HG03196 (cell line): Measurements from ENCODE around the gene CNKSR1.

Source experiments
- ATAC-seq: cut with Tn5 transposase; IDR thresholded peaks from one replicate; pipeline ENCODE4 v1.9.1; 2021; ENCODE audit not compliant: unreplicated experiment

CNKSR1 gene

DNA sequence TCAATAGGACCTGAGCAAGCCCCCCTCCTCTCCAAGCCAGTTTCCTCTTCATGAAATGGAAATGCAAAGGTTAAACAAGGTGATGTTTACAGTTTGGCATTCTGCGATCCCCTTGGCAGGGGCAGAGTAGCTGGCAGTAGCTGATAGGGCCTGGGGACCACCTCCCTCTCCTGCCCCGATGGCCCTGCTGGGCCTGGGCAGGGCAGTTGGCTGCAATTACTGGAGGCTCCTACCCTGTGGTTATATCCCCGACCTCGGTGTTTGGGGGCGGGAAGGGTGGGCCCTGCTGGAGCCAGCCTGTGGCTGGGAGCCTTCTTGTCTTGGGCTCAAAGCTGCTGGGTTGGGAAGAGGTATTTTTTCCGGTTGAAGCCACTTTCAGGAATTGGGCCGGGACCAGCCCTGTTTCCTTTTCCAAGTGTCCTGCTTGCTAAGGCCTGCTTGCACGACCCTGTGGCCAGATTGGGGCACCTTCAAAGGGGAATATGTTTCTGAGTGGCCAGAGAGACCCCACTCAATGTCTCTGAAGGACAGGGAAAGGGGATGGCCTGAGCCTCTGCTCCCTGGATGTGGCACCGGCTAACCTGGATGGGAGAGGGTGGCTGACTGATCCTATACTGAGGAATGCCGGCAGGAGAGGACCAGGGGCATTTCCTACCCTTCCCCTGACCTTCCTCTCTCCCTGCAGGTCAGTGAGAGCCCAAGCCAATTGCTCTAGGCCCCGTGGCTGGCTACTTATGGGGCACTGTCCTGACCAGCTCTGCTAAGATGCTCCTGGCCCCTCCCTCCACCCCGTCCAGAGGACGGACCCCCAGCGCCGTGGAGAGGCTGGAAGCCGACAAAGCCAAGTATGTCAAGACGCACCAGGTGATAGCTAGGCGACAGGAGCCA lies 16.5 kb upstream of the CNKSR1 start:
- no peak for ATAC-seq

DNA sequence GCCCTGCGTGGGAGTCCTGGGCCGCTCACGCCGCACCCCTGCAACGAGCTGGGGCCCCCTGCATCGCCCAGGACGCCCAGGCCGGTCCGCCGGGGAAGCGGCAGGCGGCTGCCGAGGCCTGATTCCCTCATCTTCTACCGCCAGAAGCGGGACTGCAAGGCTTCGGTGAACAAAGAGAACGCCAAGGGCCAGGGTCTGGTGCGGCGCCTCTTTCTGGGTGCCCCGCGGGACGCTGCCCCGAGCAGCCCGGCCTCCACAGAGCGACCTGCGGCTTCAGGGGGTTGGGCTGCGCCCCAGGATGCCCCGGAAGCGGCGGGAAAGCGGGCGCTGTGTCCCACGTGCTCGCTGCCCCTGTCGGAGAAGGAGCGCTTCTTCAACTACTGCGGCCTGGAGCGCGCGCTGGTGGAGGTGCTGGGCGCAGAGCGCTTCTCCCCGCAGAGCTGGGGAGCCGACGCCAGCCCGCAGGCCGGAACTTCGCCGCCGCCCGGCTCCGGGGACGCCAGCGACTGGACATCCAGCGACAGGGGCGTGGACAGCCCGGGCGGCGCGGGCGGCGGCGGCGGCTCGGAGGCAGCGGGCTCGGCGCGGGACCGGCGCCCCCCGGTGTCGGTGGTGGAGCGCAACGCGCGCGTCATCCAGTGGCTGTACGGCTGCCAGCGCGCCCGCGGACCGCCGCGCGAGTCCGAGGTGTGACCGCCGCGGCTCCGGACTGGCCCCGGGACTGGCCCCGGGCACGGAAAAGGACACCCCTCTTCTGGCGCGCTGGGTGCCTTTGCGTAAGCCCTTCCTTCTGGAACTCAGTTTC lies 15.7 kb upstream of the CNKSR1 start:
- no peak for ATAC-seq

DNA sequence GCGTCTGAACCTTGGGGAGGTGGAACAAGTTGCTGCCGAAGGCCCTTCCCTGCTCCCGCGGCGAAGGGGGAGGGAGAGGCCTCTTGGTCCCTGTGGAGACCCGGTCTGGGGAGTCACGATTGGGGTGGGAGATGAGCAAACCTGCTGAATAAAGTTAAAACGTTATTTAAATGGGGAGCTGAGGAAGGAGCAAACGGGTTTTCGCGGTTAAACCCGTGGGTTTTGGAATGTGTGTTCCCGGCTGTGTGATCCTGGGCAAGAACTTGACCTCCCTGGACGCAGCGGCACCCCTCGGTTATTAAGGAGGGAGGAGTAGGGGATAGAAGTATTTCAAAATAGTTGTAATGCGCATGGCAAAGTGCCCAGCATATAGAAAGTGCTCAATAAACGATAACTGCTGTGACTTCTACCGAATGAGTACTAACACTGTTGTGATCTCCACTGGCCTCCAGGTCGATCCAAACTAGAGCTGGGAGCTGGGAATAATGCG lies 15.0 kb upstream of the CNKSR1 start:
- no peak for ATAC-seq

DNA sequence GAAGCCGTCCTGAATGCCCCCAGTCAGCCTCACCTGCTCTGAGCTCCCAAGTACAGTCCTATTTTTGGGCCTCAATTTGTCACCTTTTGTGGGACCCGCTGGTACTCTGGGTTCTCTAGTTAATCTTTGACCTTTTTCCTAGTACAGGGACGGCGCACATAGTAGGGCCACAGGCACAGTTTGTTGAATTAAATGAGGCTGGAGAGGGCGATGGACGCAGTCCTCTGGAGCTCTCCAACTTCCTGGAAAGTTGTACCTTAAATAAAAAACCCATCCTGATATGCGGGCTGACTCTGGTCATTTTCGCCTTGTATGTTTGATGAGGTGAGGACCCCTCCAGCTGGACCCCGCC lies 13.6 kb upstream of the CNKSR1 start:
- no peak for ATAC-seq

DNA sequence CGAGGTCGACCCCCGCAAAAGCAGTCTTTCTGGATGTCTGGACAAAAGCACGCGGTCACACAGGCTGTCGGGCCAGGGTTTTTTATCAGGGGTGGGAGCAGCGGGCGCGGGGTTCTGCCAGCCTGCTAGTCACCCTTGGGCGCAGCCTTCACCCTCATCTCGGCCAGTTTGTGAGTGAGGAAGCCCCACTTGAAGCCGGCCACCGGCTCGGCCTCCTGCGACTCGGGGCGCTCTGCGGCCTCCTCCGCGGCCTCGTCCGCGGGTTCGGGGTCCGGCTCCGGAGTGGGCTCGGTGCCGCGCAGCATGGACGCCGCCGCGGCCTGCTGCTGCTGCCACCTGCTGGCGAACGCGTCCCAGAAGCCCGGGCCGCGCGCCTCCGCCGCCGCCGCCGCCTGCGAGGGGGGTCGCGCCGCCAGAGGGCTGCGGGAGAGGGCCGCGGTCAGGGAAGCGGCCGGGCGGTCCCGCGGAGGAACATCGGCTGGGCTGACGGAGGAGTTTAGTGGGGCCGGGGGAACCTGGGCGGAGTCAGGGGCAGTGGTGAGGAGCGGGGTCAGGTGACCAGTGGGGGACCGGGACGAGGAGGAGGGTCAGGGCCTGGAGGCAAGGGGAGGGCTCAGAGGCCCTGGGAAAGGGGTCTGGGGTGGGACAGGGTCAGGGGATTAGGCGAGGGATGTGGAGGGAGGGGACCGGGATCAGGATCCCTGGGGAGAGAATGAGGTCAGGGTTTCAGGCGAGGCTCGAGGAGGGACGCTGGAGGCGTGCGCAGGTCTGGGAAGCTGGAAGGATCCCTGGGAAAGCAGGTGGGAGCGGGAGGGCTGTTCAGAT lies 13.0 kb upstream of the CNKSR1 start:
- ATAC-seq = no peak

DNA sequence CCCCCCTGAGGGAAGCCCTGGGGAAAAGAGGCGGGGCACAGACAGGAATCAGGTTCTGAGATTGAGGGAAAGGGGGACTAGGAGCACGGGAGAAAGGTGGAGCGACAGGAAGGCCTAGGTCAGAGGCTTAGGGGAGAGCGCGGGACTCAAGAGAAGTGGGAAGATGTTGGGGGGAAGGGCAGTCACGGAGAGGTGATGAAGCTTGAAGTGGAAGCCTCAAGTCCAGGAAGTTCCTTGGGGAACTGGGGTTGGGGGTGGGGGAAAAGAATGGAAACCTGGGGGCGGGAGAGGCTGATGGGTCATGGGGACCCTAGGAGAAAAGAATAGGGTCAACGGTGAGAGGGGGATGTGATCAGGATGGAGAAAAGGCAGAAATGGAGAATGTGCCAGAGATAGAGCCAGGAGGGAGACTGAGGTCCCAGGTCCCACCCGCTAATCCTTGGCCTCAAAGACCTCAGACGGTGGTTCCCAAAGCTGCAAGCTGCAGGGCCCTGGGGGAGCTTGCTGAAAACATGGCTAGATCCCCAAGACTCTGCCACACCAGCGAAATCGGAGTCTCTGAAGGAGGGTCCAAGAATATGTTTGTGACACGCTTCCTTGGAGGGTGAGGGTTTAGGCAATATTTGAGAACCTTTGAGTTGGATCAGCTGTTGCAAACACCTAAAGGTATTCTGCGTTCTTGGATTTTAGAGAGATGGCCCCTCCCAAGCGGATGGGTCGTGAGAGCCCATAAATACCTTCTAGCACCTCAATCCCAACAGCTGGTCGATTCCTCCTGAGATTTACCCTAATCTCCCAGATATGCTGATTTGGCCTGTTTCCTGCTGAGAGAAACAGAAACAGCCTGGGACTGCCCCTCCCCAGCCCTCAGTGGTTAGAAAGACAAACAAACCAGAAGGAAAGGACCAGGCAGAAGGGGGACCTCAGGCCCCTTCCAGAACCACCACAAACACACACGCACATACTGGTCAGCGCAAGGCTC lies 12.1 kb upstream of the CNKSR1 start:
- no peak for ATAC-seq

DNA sequence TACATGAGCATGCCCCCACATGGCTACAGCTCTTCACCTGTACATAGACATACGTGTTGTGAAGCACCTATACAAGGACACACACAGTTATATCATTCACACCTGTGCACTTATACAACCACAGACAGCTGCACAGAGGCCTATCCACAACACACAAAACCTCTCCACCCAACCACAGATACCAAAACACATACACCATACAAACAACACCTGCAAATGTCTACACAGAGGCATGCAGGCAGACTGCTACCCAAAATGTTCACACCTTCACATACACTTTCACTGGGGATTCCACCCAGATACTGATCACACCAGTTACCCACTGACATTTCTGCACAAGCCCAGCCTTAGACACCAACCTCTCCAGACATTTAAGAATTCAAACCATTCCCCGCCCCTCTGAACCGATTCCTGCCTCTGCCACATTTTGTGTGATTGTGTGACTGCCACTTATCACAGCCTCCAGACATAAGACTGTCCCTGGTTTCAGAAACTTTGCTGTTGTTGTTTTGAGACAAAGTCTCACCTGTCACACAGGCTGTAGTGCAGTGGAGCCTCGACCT lies 10.5 kb upstream of the CNKSR1 start:
- ATAC-seq = no peak

DNA sequence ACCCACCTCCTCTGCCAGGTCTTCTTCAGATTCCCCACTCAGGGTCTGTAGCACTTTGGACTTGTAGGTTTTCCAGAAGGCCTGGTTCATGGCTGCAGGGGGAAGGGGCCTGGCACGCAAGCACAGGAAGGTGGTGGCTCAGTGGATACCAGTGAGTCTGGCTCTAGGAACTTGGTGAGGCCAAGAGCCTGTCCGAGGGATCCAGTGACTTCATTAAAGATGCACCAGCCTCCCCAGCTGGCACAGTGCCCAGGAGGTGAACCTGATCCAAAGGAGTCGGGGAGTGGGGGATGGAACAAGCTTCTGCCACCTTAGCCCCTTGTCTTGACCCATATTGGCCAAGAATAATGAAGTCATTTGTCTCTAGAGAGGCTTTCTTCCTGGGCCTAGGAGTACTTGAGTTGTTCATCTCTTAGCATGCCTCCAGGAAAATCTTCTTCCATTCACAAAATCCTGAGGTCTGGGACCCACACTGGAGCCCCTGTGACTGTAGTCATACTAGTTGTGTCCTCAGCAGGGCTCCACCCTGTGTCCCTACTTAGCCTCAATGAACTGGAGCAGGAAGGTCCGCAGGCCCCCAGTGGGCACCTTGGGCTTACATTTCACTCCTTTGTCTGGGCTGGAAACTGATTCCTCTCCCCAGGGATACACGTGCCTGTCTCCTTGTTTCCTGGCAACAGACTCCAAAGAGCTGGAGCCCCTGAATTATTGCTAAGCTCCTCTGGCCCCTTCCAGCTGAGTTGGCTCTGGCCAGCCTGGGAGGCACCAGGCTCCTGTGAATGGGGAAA lies 8.7 kb upstream of the CNKSR1 start, which contains the start of gene C1orf232:
Gene C1orf232 (minus strand): TSS at position 554 of the 788 bp plus-strand sequence. CDS start 464 bp downstream, at position 90.
- no peak for ATAC-seq

DNA sequence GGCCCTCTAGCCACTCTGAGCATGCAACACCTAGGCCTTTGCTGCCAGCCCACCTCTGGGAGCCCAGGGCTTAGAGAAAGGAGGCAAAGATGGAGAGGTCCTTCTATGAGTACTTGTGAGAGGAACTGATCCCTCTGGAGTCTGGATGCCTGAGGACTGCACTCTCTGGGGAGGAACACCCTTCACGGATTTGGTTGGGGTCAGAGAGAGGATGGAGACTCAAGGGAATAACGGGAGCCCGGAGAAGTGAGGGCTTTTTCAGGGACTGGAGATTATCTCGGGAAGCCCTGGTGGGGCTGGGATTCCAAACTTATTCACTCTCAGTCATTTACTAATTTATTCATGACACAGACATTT lies 8.1 kb upstream of the CNKSR1 start:
- no peak for ATAC-seq

DNA sequence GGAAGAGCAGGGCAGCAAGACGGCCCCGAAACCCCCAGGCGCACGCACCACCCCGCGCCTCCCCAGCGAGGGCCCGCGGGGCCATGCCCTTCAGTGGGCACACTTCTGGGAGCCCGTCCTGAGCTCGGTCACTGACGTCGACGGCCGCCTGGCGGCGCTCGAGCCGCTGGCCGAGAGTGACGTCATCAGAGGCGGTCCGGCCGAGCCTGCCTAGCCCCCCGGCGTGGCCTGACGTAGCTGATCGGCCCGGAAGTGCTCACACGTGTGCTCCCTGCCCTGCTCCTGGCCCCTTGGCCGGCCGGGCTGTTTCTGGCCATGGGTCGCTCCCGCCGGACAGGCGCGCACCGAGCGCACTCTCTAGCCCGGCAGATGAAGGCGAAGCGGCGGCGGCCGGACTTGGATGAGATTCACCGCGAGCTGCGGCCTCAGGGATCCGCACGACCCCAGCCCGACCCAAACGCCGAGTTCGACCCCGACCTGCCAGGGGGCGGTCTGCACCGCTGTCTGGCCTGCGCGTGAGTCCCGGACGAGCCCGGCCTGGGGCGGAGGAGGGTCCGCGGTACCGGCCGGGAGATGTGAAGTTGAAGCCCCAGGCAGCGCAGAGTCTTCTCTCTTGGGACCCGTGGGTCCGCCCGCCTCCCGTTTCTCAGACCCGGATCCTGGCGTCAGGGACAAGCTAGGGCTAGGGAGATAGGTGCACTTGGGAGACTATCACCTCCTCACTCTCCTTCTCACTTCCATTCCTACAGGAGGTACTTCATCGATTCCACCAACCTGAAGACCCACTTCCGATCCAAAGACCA lies 7.4 kb upstream of the CNKSR1 start, which contains the start of gene ZNF593:
Gene ZNF593 (plus strand): TSS at position 240 of the 803 bp plus-strand sequence. CDS start 76 bp downstream, at position 316.
- peak; percentile 84 for ATAC-seq

DNA sequence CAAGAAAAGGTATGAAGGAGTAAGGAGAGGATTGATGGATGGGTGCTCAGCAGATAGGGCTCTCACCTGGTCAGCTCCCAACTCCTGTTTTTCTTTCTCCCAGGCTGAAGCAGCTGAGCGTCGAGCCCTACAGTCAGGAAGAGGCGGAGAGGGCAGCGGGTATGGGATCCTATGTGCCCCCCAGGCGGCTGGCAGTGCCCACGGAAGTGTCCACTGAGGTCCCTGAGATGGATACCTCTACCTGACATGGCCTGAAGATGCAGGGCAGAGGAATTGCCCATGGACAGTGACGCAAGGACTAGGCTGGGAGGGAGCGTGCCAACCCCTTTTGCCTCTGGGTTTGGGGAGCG lies 6.8 kb upstream of the CNKSR1 start:
- no peak for ATAC-seq

DNA sequence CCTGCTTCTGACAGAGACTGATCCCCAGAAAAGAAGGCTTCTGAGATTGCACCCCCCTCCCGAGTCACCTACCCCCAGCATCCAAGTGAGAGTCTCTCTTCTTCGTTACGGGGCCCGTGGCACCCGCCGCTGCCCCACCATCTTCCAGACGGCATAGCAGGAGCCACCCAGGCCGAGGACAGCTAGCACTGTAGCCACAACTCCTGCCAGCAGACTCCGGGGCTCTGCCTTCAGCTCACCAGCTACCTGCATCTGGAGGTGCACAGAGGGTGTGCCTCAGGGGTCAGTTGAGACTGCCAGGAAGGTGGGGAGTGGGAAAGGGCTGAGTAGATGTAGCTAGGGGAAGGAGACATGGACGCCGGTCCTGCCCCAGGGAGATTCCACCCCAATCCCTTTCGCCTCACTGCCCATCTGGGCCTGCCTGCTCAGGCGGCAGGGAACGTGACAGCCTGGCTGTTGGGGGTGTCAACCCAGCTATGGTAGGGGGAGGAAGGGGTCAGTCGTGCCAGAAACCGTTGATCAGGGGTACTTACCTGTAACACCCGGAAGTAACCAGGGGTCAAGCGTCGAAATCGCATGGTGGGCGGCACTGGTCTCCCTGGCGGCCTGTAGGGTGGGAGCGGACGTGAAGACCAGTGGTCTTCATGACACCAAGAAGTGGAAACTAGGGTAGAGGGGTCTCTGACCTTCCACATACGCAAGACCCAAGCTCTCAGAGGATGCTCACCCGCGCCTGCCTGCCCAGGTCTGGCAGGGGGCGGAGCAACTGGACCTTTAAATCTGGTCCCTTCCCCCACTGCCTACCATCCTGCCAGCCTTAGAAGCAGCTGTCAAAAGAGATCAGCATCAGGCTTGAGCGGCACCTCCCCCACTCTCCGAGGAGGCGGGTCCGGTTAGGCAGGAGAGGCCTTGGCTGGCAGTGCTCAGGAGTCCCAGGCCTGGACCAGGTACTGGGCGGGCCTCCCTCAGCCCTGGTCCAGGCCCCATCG lies 5.9 kb upstream of the CNKSR1 start, which contains the start of gene ZNF593OS:
Gene ZNF593OS (minus strand): TSS at position 749 of the 989 bp plus-strand sequence. CDS start 171 bp downstream, at position 578.
- no peak for ATAC-seq

DNA sequence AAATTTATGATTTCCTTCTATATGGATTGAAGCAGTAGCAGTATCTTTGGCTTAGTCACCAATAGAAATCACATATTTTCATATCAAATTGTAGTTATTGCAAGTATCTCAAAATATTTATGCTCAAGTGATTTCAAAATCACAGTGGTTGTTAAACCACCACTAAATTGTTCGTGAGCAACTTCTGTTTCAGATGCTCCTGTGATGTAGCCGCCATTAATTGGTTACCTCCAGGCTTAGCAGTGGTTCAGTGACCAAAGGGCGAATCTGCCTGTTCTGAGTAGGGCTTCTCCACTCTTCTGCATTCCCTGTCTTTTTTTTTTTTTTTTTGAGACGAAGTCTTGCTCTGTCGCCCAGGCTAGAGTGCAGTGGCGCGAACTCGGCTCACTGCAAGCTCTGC lies 1.9 kb upstream of the CNKSR1 start:
- ATAC-seq = no peak

DNA sequence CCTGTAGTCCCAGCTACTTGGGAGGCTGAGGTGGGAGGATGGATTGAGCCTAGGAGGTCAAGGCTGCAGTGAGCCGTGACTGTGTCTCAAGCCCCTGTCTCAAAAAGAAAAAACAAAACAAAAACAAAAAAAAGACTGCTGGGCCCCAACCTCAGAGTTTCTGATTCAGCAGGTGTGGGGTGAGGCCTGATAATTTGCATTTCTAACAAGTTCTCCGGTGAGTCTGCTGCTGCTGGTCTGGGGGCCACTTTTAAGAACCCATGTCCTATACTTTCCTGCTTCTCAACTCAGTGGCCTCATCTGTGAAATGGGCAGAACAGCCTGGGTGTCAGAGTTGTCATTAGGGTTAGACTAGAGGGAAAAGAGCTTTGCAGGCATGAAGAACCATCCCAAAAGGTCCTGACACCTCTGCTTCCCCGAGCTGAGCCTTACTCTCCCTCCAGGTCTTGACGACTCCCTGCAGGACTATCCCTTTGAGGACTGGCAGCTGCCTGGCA lies 2.8 kb downstream of the CNKSR1 start:
- ATAC-seq = no peak

DNA sequence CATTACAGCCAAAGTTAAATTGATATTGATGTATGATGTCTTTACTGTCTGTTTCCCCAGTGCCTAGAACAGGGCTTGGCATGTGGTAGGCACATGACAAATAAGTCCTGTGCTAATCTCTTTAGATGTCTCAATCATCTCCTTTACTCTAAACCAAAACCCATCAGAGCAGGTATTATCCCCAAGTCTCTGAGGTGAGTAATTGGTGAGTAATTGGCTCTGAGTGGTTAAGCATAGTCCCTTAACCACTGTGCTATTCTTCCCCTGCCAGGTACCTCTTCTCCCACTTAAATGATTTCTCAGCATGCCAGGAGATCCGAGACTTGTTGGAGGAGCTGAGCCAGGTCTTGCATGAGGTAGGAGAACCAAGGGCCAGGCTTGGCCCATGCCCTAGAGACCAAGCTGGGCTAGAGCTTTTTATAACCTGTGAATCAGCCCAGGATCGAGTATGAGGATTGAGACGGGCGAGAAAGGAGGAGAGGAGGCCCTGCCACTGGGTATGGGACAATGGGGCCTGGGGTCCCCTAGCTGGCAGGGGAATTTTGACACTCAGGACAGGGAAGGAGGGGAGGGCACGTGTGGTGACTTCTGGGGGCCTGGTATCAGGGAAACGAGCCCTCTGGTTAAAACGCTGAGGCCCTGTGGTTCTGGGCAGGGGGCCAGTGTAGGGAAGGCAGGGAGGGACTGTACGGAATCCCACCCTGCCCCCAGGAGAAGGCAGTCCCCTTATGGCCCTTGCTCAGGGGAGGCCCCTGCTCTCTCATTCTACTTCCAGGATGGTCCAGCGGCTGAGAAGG lies 4.5 kb downstream of the CNKSR1 start:
- no peak for ATAC-seq

DNA sequence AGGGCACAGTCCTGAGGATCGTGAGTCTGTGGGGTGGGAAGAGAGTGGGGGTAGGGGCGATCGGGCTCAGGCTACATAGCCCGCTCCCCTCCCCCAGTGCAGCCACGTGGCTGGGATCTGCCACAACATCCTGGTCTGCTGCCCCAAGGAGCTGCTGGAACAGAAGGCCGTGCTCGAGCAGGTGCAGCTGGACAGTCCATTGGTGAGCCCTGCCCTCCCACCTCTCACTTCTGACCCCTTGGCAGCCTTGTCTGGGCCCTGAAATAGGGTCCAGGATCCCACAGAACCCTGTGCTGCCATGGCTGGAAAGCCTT lies 5.0 kb downstream of the CNKSR1 start:
- ATAC-seq = no peak
